Liver (tissue), 9 donors: Measurements from ENCODE around the gene KIAA0825. TPM values are rescaled to one million over a fixed set of nuclear protein-coding genes. Genes with fewer than 3 reads are reported as not detected.

Experiments used
- DNase-seq: peaks from one replicate; pipeline ENCODE4 v3.0.0-alpha.2; 2017; ENCODE audit warnings: low spot score
- H3K27ac ChIP-seq, 2 donors: one replicate each; pipeline ENCODE4 v1.7.0; 2013; ENCODE audit warnings: inconsistent platforms in 2 of 2, low read length in 2 of 2, control low read depth in 1 of 2, low read depth in 1 of 2, mild to moderate bottlenecking in 1 of 2
- H3K27me3 ChIP-seq, 4 donors: one replicate each; pipeline versions ENCODE4 v1.6.1 to v1.7.0; 2013; ENCODE audit warnings: low read length in 3 of 4, inconsistent platforms in 1 of 4, mild to moderate bottlenecking in 1 of 4, moderate library complexity in 1 of 4; ENCODE audit not compliant: control insufficient read depth in 4 of 4, insufficient read depth in 4 of 4
- H3K36me3 ChIP-seq, 4 donors: one replicate each; pipeline versions ENCODE4 v1.6.1 to v1.7.0; 2013; ENCODE audit warnings: low read length in 3 of 4, mild to moderate bottlenecking in 3 of 4, low read depth in 1 of 4, moderate library complexity in 1 of 4; ENCODE audit not compliant: control insufficient read depth in 4 of 4, insufficient read depth in 3 of 4
- H3K4me1 ChIP-seq, 4 donors: one replicate each; pipeline versions ENCODE4 v1.6.1 to v1.7.0; 2013; ENCODE audit warnings: low read length in 3 of 4, mild to moderate bottlenecking in 3 of 4, moderate library complexity in 1 of 4; ENCODE audit not compliant: control insufficient read depth in 4 of 4, insufficient read depth in 4 of 4
- H3K4me3 ChIP-seq, 3 donors: one replicate each; pipeline versions ENCODE4 v1.6.1 to v1.7.0; 2013; ENCODE audit warnings: low read length in 3 of 3, control low read depth in 1 of 3, low read depth in 1 of 3, mild to moderate bottlenecking in 1 of 3
- H3K9ac ChIP-seq, 2 donors: one replicate each; pipeline ENCODE4 v1.7.0; 2013; ENCODE audit warnings: low read length in 2 of 2, mild to moderate bottlenecking in 2 of 2, moderate library complexity in 2 of 2, control low read depth in 1 of 2, low read depth in 1 of 2
- H3K9me3 ChIP-seq, 4 donors: one replicate each; pipeline versions ENCODE4 v1.6.1 to v1.7.0; 2013; ENCODE audit warnings: low read length in 3 of 4; ENCODE audit not compliant: control insufficient read depth in 4 of 4
- ATF3 ChIP-seq: IDR thresholded peaks from 2 replicates; pipeline ENCODE4 v1.6.1; 2016; ENCODE audit warnings: antibody characterized with exemption
- CTCF ChIP-seq: fragments of 150-350 bp; IDR thresholded peaks from 2 replicates; pipeline ENCODE4 v1.5.1; 2017; ENCODE audit warnings: improper control_type of control experiment, low read depth, low read length; ENCODE audit not compliant: missing input control
- EGR1 ChIP-seq, 2 donors: IDR thresholded peaks; 2 replicates each; pipeline ENCODE4 v1.6.1; 2016 to 2018; ENCODE audit warnings: antibody characterized with exemption in 2 of 2, low read depth in 2 of 2
- FOXA1 ChIP-seq: IDR thresholded peaks from 2 replicates; pipeline ENCODE4 v1.6.1; 2016; ENCODE audit warnings: antibody characterized with exemption
- FOXA2 ChIP-seq: IDR thresholded peaks from 2 replicates; pipeline ENCODE4 v1.6.1; 2016; ENCODE audit warnings: antibody characterized with exemption
- GABPA ChIP-seq, 2 donors: IDR thresholded peaks in 1 of 2; conservative IDR thresholded peaks in 1 of 2; 2 replicates each; pipeline ENCODE4 v1.6.1; 2016; ENCODE audit warnings: antibody characterized with exemption in 2 of 2, mild to moderate bottlenecking in 1 of 2, moderate library complexity in 1 of 2
- HNF4A ChIP-seq, 2 donors: conservative IDR thresholded peaks; 2 replicates each; pipeline ENCODE4 v1.6.1; 2016; ENCODE audit warnings: antibody characterized with exemption in 2 of 2, mild to moderate bottlenecking in 2 of 2
- HNF4G ChIP-seq: IDR thresholded peaks from 2 replicates; pipeline ENCODE4 v1.6.1; 2016; ENCODE audit warnings: antibody characterized with exemption
- JUND ChIP-seq, 2 donors: IDR thresholded peaks; 2 replicates each; pipeline ENCODE4 v1.6.1; 2016; ENCODE audit warnings: antibody characterized with exemption in 2 of 2
- MAX ChIP-seq: IDR thresholded peaks from 2 replicates; pipeline ENCODE4 v1.6.1; 2016; ENCODE audit warnings: antibody characterized with exemption
- NR2F2 ChIP-seq: IDR thresholded peaks from 2 replicates; pipeline ENCODE4 v1.6.1; 2016; ENCODE audit warnings: antibody characterized with exemption
- RAD21 ChIP-seq, 2 donors: IDR thresholded peaks; 2 replicates each; pipeline ENCODE4 v1.6.1; 2016; ENCODE audit warnings: antibody characterized with exemption in 2 of 2, mild to moderate bottlenecking in 2 of 2
- REST ChIP-seq: IDR thresholded peaks from 2 replicates; pipeline ENCODE4 v1.6.1; 2016; ENCODE audit warnings: antibody characterized with exemption, mild to moderate bottlenecking
- RXRA ChIP-seq, 2 donors: IDR thresholded peaks; 2 replicates each; pipeline ENCODE4 v1.6.1; 2017 to 2018; ENCODE audit warnings: antibody characterized with exemption in 2 of 2, mild to moderate bottlenecking in 1 of 2
- SP1 ChIP-seq: IDR thresholded peaks from 2 replicates; pipeline ENCODE4 v1.6.1; 2018; ENCODE audit warnings: antibody characterized with exemption, mild to moderate bottlenecking
- TAF1 ChIP-seq: conservative IDR thresholded peaks from 2 replicates; pipeline ENCODE4 v1.6.1; 2016; ENCODE audit warnings: antibody characterized with exemption, mild to moderate bottlenecking
- YY1 ChIP-seq: IDR thresholded peaks from 2 replicates; pipeline ENCODE4 v1.6.1; 2016; ENCODE audit warnings: antibody characterized with exemption, mild to moderate bottlenecking
- ZBTB33 ChIP-seq: IDR thresholded peaks from 2 replicates; pipeline ENCODE4 v1.6.1; 2016; ENCODE audit warnings: antibody characterized with exemption
- WGBS: extraction: QIAGEN DNeasy Blood & Tissue Kit; methylation state at CpG from one replicate; pipeline ENCODE4 v1.1.7; 2013; 5-methylcytosine and 5-hydroxymethylcytosine counted together
- polyA plus RNA-seq, 2 donors: library from polyadenylated mRNA; stranded (reverse) in 1 of 2; unstranded in 1 of 2; fragments of 200-250 nt in 1 of 2; fragments of >200 nt in 1 of 2; fragmentation: Nextera tagmentation in 1 of 2; extraction: Ambion mirVana in 1 of 2; gene quantifications; one replicate each; pipeline versions ENCODE4 v1.2.1 to v1.2.3, GENCODE V29; 2013 to 2015
- total RNA-seq, 2 donors: library from RNA; depleted of rRNA; stranded (reverse); fragments of >200 nt; gene quantifications; one replicate each; pipeline ENCODE4 v1.2.3, GENCODE V29; 2014
- donor health status: healthy.
- donor health status: healthy.
- donor health status: healthy.
- donor health status: healthy.
- donor health status: healthy.

Gene KIAA0825
- total RNA-seq: 1 to 10 TPM; 1.5 to 3.2 TPM
- under 1 TPM; 0.25 to 0.90 TPM for polyA plus RNA-seq

GRCh38 chr5:94618493-94619328, at the start of gene KIAA0825, which contains the start of gene SLF1:
KIAA0825 (minus strand) TSS chr5:94618604; CDS start chr5:94537126, 81,478 bp downstream.
SLF1 (plus strand) TSS chr5:94618669; CDS start chr5:94628811, 10,142 bp downstream.
- Histone ChIP-seq H3K9ac (peak within 1 kb of the TSS; percentile 72 to 81), H3K4me3 (peak within 1 kb of the TSS; percentile 75 to 97 (median 94)), H3K27me3 (no peaks in the 10 kb centered on the region), H3K9me3 (no peaks in the 10 kb centered on the region), H3K27ac (peak within 1 kb of the TSS; percentile 73 to 77), H3K4me1 (peaks cover 5 to 56% (median 25%) of the 10 kb centered on the region in 4 donors), H3K36me3 (no peaks in the 10 kb centered on the region)
- peak; percentile 87 for DNase-seq
- no peak for TF ChIP-seq ATF3
- TF ChIP-seq MAX: peak; percentile 62
- TF ChIP-seq FOXA2: no peak
- TF ChIP-seq TAF1: peak; percentile 19
- no peak for TF ChIP-seq EGR1 (IDR thresholded peaks at IDR 0.05; ENCODE audit: low read depth in 2 of 2)
- TF ChIP-seq JUND (IDR thresholded peaks at IDR 0.05): no peak
- TF ChIP-seq REST: peak; percentile 54
- TF ChIP-seq RAD21 (IDR thresholded peaks at IDR 0.05): peak; percentile 21 to 28
- TF ChIP-seq GABPA (IDR thresholded peaks at IDR 0.05 in 1 of 2, conservative IDR thresholded peaks at IDR 0.05 in 1 of 2): peak; percentile 95 to 99
- no peak for TF ChIP-seq HNF4A (conservative IDR thresholded peaks at IDR 0.05)
- TF ChIP-seq NR2F2: peak; percentile 18
- no peak for TF ChIP-seq FOXA1
- TF ChIP-seq CTCF: no peak
- peak; percentile 1 for TF ChIP-seq YY1
- TF ChIP-seq HNF4G: no peak
- no peak for TF ChIP-seq RXRA (IDR thresholded peaks at IDR 0.05)
- TF ChIP-seq ZBTB33: no peak
- no peak for TF ChIP-seq SP1
- WGBS: under 1% methylated on average over 63 of the region's 63 CpGs
